Mucosa of descending colon (tissue), 3 donors: ENCODE data around the gene RNF39. TPM values are rescaled to one million over a fixed set of nuclear protein-coding genes. Genes with fewer than 3 reads are reported as not detected.

Source experiments
- ATAC-seq: fragments of 200-7000 bp; cut with Tn5 transposase; one replicate; pipeline ENCODE4 v1.9.1; 2020; ENCODE audit warnings: mild to moderate bottlenecking, moderate library complexity
- DNase-seq, 3 donors: peaks; one replicate each; pipeline ENCODE4 v3.0.0-alpha.2; 2020
- H3K36me3 ChIP-seq: fragments of 200-600 bp; one replicate; pipeline ENCODE4 v1.8.0; 2021; ENCODE audit warnings: low read depth, mild to moderate bottlenecking
- H3K4me1 ChIP-seq: fragments of 200-600 bp; one replicate; pipeline ENCODE4 v1.8.0; 2021; ENCODE audit warnings: low read depth, mild to moderate bottlenecking
- H3K4me3 ChIP-seq: fragments of 200-600 bp; one replicate; pipeline ENCODE4 v1.8.0; 2021; ENCODE audit warnings: mild to moderate bottlenecking
- H3K9me3 ChIP-seq: fragments of 200-600 bp; one replicate; pipeline ENCODE4 v1.8.0; 2021; ENCODE audit warnings: mild to moderate bottlenecking
- intact Hi-C, 2 donors: fragments of 100-400 bp; cut with DNase I in 1 of 2; cut with micrococcal nuclease in 1 of 2; formaldehyde crosslinking; loops; one replicate each; pipeline versions ENCODE4 v1.11.0 to v1.11.1; 2022; cut with DNase I, micrococcal nuclease
- total RNA-seq, 3 donors: library from RNA; stranded (reverse); fragmentation: NEBNext Ultra II Directional in 2 of 3; extraction: Animal tissue kit (Norgen Biotek cat#: 25700) in 2 of 3; gene quantifications; one replicate each; pipeline versions ENCODE4 v1.2.1 to v1.2.4, GENCODE V29; 2021 to 2023
- TF ChIP-seq, protein P1 (sequence below): fragments of 200-600 bp; IDR thresholded peaks from one replicate; pipeline ENCODE4 v1.8.0; 2022; ENCODE audit warnings: antibody characterized with exemption, mild to moderate bottlenecking
- donor health status: DM: no; HTN: no; CAD: no; lungs with moderate emphysema.
- donor health status: DM: no; HTN: no; CAD: no.
- donor health status: DM: no; HTN: yes; CAD: no.

The RNF39 gene
- total RNA-seq, 3 donors from 2014 or later: 0.87 to 2.5 TPM; not detected in 1

DNA sequence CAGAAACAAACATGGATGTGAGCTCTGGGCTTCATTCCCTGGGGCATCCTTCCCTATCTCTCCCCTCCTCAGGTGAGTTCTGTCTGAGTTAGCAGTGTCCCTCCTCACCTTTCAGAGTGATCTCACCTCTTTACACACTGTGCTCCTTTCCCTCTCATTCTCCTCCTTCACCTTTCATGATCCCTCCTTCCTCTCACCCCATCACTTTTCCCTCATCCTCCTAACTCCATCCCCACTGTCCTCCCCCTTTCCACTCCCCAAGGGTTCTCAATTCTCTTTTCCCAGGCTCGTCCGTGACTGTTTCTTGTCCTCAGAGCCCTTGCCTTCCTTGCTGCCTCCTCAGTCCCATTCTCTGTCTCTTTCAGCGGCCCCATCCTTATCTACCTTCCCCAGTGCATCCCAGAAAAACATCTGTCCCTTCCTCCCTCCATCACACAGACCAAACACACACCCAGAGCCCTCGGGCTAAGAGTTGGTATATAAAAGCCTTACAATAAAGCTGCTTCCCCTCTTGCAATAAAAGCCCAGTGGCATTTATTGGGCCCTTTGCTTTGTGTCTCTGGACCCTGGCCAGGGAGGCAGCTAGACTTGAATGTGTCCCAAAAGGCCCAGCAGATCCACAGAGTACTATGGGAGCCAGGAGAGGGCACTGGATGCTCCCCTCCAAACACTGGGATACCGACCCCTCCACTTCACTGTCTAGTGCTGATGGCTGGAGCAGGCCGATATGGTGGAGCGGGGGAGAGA lies 1.9 kb downstream of the RNF39 start:
- no peak overlapping the region for H3K4me3 ChIP-seq
- intact Hi-C loops: no loop called here
- no peak for DNase-seq

DNA sequence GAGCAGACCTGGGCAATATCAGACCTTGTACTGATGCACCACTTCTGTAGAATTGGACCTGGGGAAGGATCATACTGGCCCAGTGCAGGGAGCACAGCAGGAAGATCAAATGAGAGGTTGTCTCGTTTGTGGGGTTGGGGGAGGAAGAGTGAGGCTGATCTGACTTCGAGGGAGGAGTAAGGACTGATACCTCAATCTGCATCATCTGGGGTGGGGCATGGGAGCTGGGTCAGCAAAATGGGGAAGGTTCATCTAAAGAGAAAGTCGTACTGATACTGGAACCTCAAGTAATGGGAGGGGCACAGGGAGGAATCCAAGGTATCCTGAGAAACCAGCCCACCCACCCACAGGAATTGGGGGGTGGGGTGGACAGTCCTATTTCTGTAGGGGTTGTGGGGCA lies 3.7 kb downstream of the RNF39 start:
- Histone ChIP-seq H3K4me1 (peaks cover 24% of the 10 kb centered on the region), H3K36me3 (no peaks in the 10 kb centered on the region), H3K9me3 (no peaks in the 10 kb centered on the region), H3K4me3 (no peak overlapping the region)
- intact Hi-C loops: no loop called here
- TF ChIP-seq, protein P1, sequence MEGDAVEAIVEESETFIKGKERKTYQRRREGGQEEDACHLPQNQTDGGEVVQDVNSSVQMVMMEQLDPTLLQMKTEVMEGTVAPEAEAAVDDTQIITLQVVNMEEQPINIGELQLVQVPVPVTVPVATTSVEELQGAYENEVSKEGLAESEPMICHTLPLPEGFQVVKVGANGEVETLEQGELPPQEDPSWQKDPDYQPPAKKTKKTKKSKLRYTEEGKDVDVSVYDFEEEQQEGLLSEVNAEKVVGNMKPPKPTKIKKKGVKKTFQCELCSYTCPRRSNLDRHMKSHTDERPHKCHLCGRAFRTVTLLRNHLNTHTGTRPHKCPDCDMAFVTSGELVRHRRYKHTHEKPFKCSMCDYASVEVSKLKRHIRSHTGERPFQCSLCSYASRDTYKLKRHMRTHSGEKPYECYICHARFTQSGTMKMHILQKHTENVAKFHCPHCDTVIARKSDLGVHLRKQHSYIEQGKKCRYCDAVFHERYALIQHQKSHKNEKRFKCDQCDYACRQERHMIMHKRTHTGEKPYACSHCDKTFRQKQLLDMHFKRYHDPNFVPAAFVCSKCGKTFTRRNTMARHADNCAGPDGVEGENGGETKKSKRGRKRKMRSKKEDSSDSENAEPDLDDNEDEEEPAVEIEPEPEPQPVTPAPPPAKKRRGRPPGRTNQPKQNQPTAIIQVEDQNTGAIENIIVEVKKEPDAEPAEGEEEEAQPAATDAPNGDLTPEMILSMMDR: no peak
- ATAC-seq (no peak), DNase-seq (no peak)

More for the DNA sequence above, 1.9 kb downstream of the RNF39 start:
- H3K36me3 ChIP-seq: no peaks in the 10 kb centered on the region
- no peak for ATAC-seq
- H3K4me1 ChIP-seq: peaks cover 13% of the 10 kb centered on the region
- TF ChIP-seq, protein P1: no peak
- no peaks in the 10 kb centered on the region for H3K9me3 ChIP-seq

DNA sequence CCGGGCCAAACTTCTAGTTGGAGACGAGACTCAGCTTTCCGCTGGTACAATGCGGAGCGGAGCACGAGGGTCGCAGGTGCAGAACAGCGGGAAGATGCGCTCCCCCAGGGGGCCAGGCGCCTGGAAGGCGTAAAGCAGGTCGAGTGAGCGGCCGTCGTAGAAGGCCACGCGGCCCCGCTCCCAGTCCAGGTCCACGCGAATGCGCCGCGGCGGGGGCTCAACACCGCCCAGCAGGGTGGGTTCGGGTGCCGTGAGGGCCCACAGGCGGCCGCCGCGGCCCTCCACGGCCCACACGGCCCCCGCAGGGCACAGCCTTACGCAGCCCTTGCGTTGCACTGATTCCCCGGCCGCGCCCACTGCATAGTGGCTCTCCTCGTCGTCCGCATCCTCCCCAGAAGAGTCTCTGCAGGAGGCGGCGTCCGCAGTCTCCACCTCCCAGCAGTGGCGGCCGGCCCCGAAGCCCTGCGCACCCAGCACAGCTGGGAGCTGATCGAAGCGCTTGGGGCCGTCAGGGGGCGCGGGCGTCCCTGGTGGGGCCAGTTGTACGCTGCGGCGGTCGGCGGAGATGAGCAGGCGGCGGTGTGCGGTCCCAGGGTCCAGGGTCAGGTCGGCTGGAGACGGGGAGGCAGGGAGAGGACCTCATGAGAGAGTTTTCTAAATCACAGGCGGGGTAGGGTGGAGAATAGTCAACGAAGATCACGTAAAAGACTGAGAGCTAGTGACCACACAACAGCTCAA lies 4.3 kb downstream of the RNF39 start:
- DNase-seq (peak in 2 of 3 donors; percentile 33 to 49), ATAC-seq (no peak)
- Histone ChIP-seq H3K4me3 (no peak overlapping the region), H3K4me1 (peaks cover 24% of the 10 kb centered on the region), H3K9me3 (no peaks in the 10 kb centered on the region), H3K36me3 (no peaks in the 10 kb centered on the region)
- TF ChIP-seq, protein P1: no peak
- intact Hi-C loops: no loop called here

DNA sequence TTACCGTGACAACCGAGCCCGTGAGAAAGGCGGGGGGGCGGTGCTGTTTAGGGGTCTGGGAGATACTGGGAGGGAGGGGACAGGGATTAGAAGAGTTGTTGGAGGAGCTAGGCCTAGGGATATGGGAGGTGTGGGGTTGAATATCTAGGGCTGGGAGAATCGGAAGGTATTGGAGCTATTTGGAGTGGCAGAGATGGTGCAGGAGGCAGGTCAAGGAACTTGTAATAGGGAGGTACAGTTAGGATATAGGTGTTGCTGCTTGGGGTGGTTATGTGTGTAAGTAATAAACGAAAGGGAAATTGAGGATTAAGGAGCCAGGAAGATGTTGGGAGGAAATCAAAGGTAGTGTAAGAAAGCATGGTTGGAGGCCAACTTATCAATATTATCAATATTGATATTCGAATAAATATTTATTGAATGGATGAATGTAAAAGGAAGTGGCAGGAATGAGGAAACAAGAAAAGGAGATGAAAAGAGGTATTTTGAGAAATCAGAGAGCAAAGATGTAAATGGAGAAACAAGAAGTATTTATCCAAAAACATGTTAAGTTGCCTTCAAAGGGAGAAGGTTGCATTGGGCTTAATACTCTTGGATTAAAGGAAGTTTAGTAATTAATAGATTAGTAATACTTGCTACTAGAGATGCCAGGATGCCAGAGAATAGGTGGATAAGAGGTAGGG lies 8.0 kb downstream of the RNF39 start:
- no peaks in the 10 kb centered on the region for H3K9me3 ChIP-seq
- intact Hi-C loops: no loop called here
- H3K4me1 ChIP-seq: peaks cover 17% of the 10 kb centered on the region
- no peak for DNase-seq
- ATAC-seq: no peak
- no peaks in the 10 kb centered on the region for H3K36me3 ChIP-seq
- TF ChIP-seq, protein P1: no peak
- peak overlapping the region; percentile 46 for H3K4me3 ChIP-seq

DNA sequence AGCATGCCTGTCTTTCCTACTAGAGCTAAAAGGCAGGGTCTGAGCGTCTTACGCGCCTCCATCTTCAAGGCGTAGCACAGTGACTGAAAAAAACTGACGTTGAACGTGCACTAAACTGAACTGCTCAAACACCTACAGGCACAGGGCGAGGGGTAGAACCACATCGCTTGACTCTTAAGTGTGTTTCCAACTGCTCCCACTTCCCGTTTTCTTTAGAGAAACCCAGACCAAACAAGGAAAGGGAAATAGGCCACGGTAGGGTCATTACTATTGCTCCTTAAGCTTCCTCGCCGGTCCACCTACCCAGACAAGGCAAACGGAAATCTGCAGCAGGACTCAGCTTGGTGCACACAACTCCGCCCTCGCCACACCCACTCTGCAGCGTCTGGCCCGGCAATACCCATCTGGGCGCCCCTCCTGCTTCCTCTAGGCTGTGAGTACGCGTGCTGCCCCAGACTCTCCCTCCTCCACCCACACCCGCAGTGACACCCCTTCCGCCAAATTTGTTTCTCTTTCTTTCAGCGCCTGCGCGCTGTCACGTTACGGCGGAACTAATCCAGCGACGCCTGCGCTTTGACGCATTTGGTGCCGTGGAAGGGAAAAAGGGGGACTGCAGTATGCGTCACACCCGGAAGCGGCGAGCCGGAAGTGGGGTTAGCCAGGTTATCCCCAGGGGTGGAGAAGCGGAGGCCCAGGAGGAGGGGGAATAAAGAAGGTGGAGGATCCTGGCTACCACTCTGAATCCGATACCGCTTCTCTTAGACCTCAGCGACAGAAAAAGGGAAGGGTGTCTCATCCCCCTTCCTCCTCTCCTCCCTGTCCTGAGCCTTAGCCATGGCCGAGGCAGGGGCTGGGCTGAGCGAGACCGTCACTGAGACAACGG lies 8.8 kb downstream of the RNF39 start, which contains the start of gene PPP1R11:
Gene PPP1R11 (plus strand): TSS at position 622 of the 883 bp plus-strand sequence. CDS start 213 bp downstream, at position 835.
- peak within 1 kb of the TSS; percentile 46 for H3K4me3 ChIP-seq
- H3K4me1 ChIP-seq: peaks cover 23% of the 10 kb centered on the region
- DNase-seq: peak; percentile 98 to 100 (median 98)
- TF ChIP-seq, protein P1: no peak
- H3K36me3 ChIP-seq: no peaks in the 10 kb centered on the region
- intact Hi-C loops: no loop called here
- no peaks in the 10 kb centered on the region for H3K9me3 ChIP-seq
- peak; percentile 98 for ATAC-seq
